ENCODE results near the gene USP12.

DNA sequence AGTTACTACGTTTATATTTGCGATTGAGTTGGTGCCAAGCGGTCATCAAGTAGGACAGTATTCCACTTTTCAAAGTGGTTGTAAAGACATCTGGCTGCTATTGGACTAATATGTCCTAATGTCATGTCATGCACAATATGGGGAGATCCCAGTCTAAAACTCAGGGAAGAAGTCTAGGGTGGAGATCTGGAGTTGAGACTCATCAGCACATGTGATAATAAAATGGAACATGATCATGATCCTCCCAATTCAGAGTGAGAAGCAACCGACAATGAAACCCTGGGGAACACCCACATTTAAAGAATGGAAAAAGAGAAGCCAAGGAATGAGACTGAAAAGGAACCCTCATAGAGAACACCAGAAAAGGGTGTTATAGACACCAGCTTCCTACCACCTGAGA, 80.2 kb downstream of the USP12 start:
- TF ChIP-seq, protein P1, sequence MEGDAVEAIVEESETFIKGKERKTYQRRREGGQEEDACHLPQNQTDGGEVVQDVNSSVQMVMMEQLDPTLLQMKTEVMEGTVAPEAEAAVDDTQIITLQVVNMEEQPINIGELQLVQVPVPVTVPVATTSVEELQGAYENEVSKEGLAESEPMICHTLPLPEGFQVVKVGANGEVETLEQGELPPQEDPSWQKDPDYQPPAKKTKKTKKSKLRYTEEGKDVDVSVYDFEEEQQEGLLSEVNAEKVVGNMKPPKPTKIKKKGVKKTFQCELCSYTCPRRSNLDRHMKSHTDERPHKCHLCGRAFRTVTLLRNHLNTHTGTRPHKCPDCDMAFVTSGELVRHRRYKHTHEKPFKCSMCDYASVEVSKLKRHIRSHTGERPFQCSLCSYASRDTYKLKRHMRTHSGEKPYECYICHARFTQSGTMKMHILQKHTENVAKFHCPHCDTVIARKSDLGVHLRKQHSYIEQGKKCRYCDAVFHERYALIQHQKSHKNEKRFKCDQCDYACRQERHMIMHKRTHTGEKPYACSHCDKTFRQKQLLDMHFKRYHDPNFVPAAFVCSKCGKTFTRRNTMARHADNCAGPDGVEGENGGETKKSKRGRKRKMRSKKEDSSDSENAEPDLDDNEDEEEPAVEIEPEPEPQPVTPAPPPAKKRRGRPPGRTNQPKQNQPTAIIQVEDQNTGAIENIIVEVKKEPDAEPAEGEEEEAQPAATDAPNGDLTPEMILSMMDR (IDR thresholded peaks at IDR 0.05) = no peak
- TF ChIP-seq EP300 (IDR thresholded peaks at IDR 0.05) = no peak

Data from tibial nerve (tissue), 4 donors.